GM23338 (cell line): ENCODE results near the gene HSPB8. TPM values are rescaled to one million over a fixed set of nuclear protein-coding genes. Genes with fewer than 3 reads are reported as not detected.

Source experiments
- ATAC-seq: fragments of 200-7000 bp; cut with Tn5 transposase; 3 replicates; pipeline ENCODE4 v1.9.1; 2020
- DNase-seq: peaks from one replicate; pipeline ENCODE4 v3.0.0-alpha.2; 2015; ENCODE audit warnings: low spot score
- H2AFZ ChIP-seq: fragments of 200-600 bp; sonication (generic); 2 replicates; pipeline ENCODE4 v1.8.0; 2016; ENCODE audit warnings: antibody characterized with exemption, mild to moderate bottlenecking, moderate library complexity
- H3F3A ChIP-seq: fragments of 200-600 bp; sonication (generic); replicated peaks from 2 replicates; pipeline ENCODE4 v1.8.0; 2017; ENCODE audit warnings: antibody characterized with exemption, mixed run types, low read depth
- H3K27ac ChIP-seq: fragments of 200-600 bp; sonication (generic); 2 replicates; pipeline ENCODE4 v1.6.1; 2016; ENCODE audit warnings: low read depth
- H3K27me3 ChIP-seq: fragments of 200-600 bp; sonication (generic); 2 replicates; pipeline ENCODE4 v1.8.0; 2016; ENCODE audit warnings: mild to moderate bottlenecking, mixed run types, moderate library complexity; ENCODE audit not compliant: insufficient read depth
- H3K36me3 ChIP-seq: fragments of 200-600 bp; sonication (generic); 2 replicates; pipeline ENCODE4 v1.8.0; 2016; ENCODE audit warnings: mild to moderate bottlenecking; ENCODE audit not compliant: insufficient read depth
- H3K4me1 ChIP-seq: fragments of 200-600 bp; sonication (generic); 2 replicates; pipeline ENCODE4 v1.8.0; 2016; ENCODE audit warnings: mild to moderate bottlenecking, moderate library complexity; ENCODE audit not compliant: insufficient read depth
- H3K4me2 ChIP-seq: fragments of 200-600 bp; sonication (generic); 2 replicates; pipeline ENCODE4 v1.7.1; 2017; ENCODE audit warnings: mixed run types
- H3K4me3 ChIP-seq: fragments of 200-600 bp; sonication (generic); 2 replicates; pipeline ENCODE4 v1.6.1; 2016; ENCODE audit warnings: mixed run types
- H3K79me2 ChIP-seq: fragments of 200-600 bp; sonication (generic); replicated peaks from 2 replicates; pipeline ENCODE4 v1.8.0; 2017; ENCODE audit warnings: mild to moderate bottlenecking; ENCODE audit not compliant: insufficient read depth
- H3K9me2 ChIP-seq: fragments of 200-600 bp; sonication (generic); 2 replicates; pipeline ENCODE4 v1.8.0; 2017; ENCODE audit not compliant: insufficient read depth
- H4K20me1 ChIP-seq: fragments of 200-600 bp; sonication (generic); replicated peaks from 2 replicates; pipeline ENCODE4 v1.8.0; 2017; ENCODE audit warnings: mild to moderate bottlenecking; ENCODE audit not compliant: insufficient read depth
- H3K27ac Mint-ChIP-seq: 2 replicates; pipeline ENCODE4 v1.8.0; 2020; ENCODE audit warnings: inconsistent platforms, mild to moderate bottlenecking, moderate library complexity, mixed read lengths
- H3K27me3 Mint-ChIP-seq: 3 replicates; pipeline ENCODE4 v1.8.0; 2022; ENCODE audit warnings: low read depth, mild to moderate bottlenecking, moderate library complexity, mixed read lengths, inconsistent platforms; ENCODE audit not compliant: insufficient read depth, poor library complexity
- H3K36me3 Mint-ChIP-seq: 3 replicates; pipeline ENCODE4 v1.8.0; 2021; ENCODE audit warnings: low read depth, mild to moderate bottlenecking, inconsistent platforms, moderate library complexity, mixed read lengths
- H3K4me1 Mint-ChIP-seq: 3 replicates; pipeline ENCODE4 v1.8.0; 2020; ENCODE audit warnings: mild to moderate bottlenecking, inconsistent platforms, mixed read lengths
- H3K4me3 Mint-ChIP-seq: 3 replicates; pipeline ENCODE4 v1.8.0; 2021; ENCODE audit warnings: moderate library complexity, mild to moderate bottlenecking, inconsistent platforms, mixed read lengths
- H3K9me3 Mint-ChIP-seq: 3 replicates; pipeline ENCODE4 v1.8.0; 2020; ENCODE audit warnings: moderate library complexity, mild to moderate bottlenecking, inconsistent platforms, mixed read lengths
- CREB1 ChIP-seq: fragments of 250-450 bp; sonication (Bioruptor Pico); IDR thresholded peaks from 2 replicates; pipeline ENCODE4 v1.5.0; 2020; ENCODE audit warnings: low read depth, mild to moderate bottlenecking, moderate library complexity
- CTCF ChIP-seq, 2 experiments: fragments of 200-600 bp in 1 of 2; sonication (generic) in 1 of 2; conservative IDR thresholded peaks; 2 replicates each; pipeline versions ENCODE4 v1.5.1 to v1.6.1; 2016 to 2017; ENCODE audit warnings: antibody characterized with exemption in 2 of 2, low read depth in 2 of 2, mild to moderate bottlenecking in 2 of 2, moderate library complexity in 1 of 2
- ETS1 ChIP-seq: IDR thresholded peaks from 2 replicates; pipeline ENCODE4 v1.6.1; 2016; ENCODE audit warnings: antibody characterized with exemption
- JUNB ChIP-seq: IDR thresholded peaks from one replicate; pipeline ENCODE4 v1.6.1; 2016; ENCODE audit warnings: antibody characterized with exemption; ENCODE audit not compliant: unreplicated experiment
- NANOG ChIP-seq: IDR thresholded peaks from 2 replicates; pipeline ENCODE4 v1.6.1; 2016; ENCODE audit warnings: antibody characterized with exemption, borderline replicate concordance
- POLR2AphosphoS5 ChIP-seq: IDR thresholded peaks from 2 replicates; pipeline ENCODE4 v1.6.1; 2016; ENCODE audit warnings: antibody characterized with exemption, low read depth
- REST ChIP-seq: IDR thresholded peaks from one replicate; pipeline ENCODE4 v1.6.1; 2018; ENCODE audit warnings: antibody characterized with exemption; ENCODE audit not compliant: unreplicated experiment
- STAT1 ChIP-seq: IDR thresholded peaks from one replicate; pipeline ENCODE4 v1.6.1; 2016; ENCODE audit warnings: antibody characterized with exemption; ENCODE audit not compliant: unreplicated experiment
- ZNF114 ChIP-seq: fragments of 250-450 bp; sonication (Bioruptor Pico); IDR thresholded peaks from 2 replicates; pipeline ENCODE4 v1.5.0; 2020; ENCODE audit warnings: mild to moderate bottlenecking, moderate library complexity
- ZNF331 ChIP-seq: fragments of 250-450 bp; sonication (Bioruptor Pico); IDR thresholded peaks from 2 replicates; pipeline ENCODE4 v1.5.0; 2020; ENCODE audit warnings: low read depth, mild to moderate bottlenecking, moderate library complexity
- polyA plus RNA-seq: library from polyadenylated mRNA; unstranded; fragments of >200 nt; fragmentation: Nextera tagmentation; extraction: Ambion mirVana; gene quantifications from 2 replicates; pipeline ENCODE4 v1.2.1, GENCODE V29; 2016
- total RNA-seq: library from RNA; depleted of rRNA; stranded (reverse); fragments of >200 nt; shearing (Covaris generic); gene quantifications from 2 replicates; pipeline ENCODE4 v1.2.3, GENCODE V29; 2014

HSPB8 gene
- total and polyA plus RNA-seq, 2 experiments from 2014 or later = 3.5 to 4.8 TPM

- TF ChIP-seq CREB1 = peak; percentile 2
- 0 out of 2 replicates have a peak, but pooled peaks have one; percentile 24 for TF ChIP-seq ETS1
- no peak for TF ChIP-seq NANOG
- TF ChIP-seq ZNF331 (CRISPR knock-in tag) = no peak
- TF ChIP-seq ZNF114 (CRISPR knock-in tag) = no peak
- no peak for TF ChIP-seq STAT1
- TF ChIP-seq JUNB = no peak
- peak; percentile 62 for TF ChIP-seq POLR2AphosphoS5
- TF ChIP-seq CTCF (conservative IDR thresholded peaks at IDR 0.05; ENCODE audit: low read depth in 2 of 2) = no peak
- no peak for TF ChIP-seq REST
Observed at GRCh38 chr12:119153477-119154434, 25.0 kb upstream of the HSPB8 start (continued).

- Mint-ChIP-seq H3K4me1 (peaks cover 13% of the 10 kb centered on the region), H3K36me3 (peaks cover 48% of the 10 kb centered on the region), H3K27ac (peak overlapping the region; percentile 100), H3K27me3 (peaks cover 18% of the 10 kb centered on the region), H3K9me3 (peaks cover 20% of the 10 kb centered on the region), H3K4me3 (peak overlapping the region; percentile 85)
- Histone ChIP-seq H3K4me2 (peak overlapping the region; percentile 94), H3K4me3 (peak overlapping the region; percentile 95), H3K27me3 (no peaks in the 10 kb centered on the region), H3K79me2 (peaks cover 17% of the 10 kb centered on the region), H3K27ac (peak overlapping the region; percentile 98), H4K20me1 (no peaks in the 10 kb centered on the region), H2AFZ (peak overlapping the region; percentile 96), H3K36me3 (peaks cover 14% of the 10 kb centered on the region), H3K9me2 (peaks cover 7% of the 10 kb centered on the region), H3F3A (no peaks in the 10 kb centered on the region), H3K4me1 (peaks cover 9% of the 10 kb centered on the region; the same call in 1 of the 2 replicates)
- DNase-seq (peak; percentile 97), ATAC-seq (peak; percentile 77)
- no peak for TF ChIP-seq JUNB
- TF ChIP-seq POLR2AphosphoS5 = peak; percentile 89
Observed at GRCh38 chr12:119154435-119154818, 24.3 kb upstream of the HSPB8 start.
